PC-3 (cell line): ENCODE results near the gene ZNF830. TPM values are rescaled to one million over a fixed set of nuclear protein-coding genes. Genes with fewer than 3 reads are reported as not detected.
"Not testable (repeated sequence)": the region's sequence is repeated elsewhere in the genome, so short reads cannot be mapped to it uniquely, and the experiment has no call there.

ENCODE experiments used
- ATAC-seq: fragments of 200-7000 bp; cut with Tn5 transposase; 2 replicates; pipeline ENCODE4 v1.9.1; 2020; ENCODE audit warnings: mild to moderate bottlenecking, moderate library complexity
- BruUV-seq: library from RNA; stranded (reverse); fragments of 400-500 nt; replicated peaks from 2 replicates; lab custom pipeline; 2021; lab: Mats Ljungman, UMichigan
- CTCF ChIA-PET: fragments of 300-600 bp; sonication (Branson Sonifier 250); formaldehyde crosslinking; loops from one replicate; lab custom pipeline; 2022; ENCODE audit warnings: antibody characterized with exemption; lab: Charles Lee
- POLR2A ChIA-PET: fragments of 300-600 bp; sonication (Branson Sonifier 250); formaldehyde crosslinking; loops from one replicate; lab custom pipeline; 2022; ENCODE audit warnings: antibody characterized with exemption; ENCODE audit not compliant: unreplicated experiment; lab: Charles Lee
- DNase-seq: peaks from one replicate; pipeline ENCODE4 v3.0.0-alpha.2; 2015
- H2AFZ ChIP-seq: fragments of 300-600 bp; sonication (generic); 2 replicates; pipeline ENCODE4 v1.6.0; 2016; ENCODE audit warnings: antibody characterized with exemption, low read length
- H3F3A ChIP-seq: fragments of 300-600 bp; sonication (generic); one replicate; pipeline ENCODE4 v1.6.0; 2017; ENCODE audit warnings: antibody characterized with exemption, low read length, control low read depth, mild to moderate bottlenecking; ENCODE audit not compliant: unreplicated experiment
- H3K27ac ChIP-seq: fragments of 300-600 bp; sonication (generic); 2 replicates; pipeline ENCODE4 v1.5.1; 2016; ENCODE audit warnings: mild to moderate bottlenecking, low read length
- H3K27me3 ChIP-seq: fragments of 300-600 bp; sonication (generic); 2 replicates; pipeline ENCODE4 v1.6.1; 2016; ENCODE audit warnings: low read length, mixed read lengths
- H3K36me3 ChIP-seq: fragments of 300-600 bp; sonication (generic); 2 replicates; pipeline ENCODE4 v1.6.1; 2016; ENCODE audit warnings: low read depth, mixed run types, low read length, mixed read lengths
- H3K4me1 ChIP-seq: fragments of 300-600 bp; sonication (generic); 2 replicates; pipeline ENCODE4 v1.5.1; 2016; ENCODE audit warnings: low read length; ENCODE audit not compliant: insufficient read depth
- H3K4me2 ChIP-seq: fragments of 300-600 bp; sonication (generic); 2 replicates; pipeline ENCODE4 v1.6.0; 2016; ENCODE audit warnings: low read length
- H3K4me3 ChIP-seq: fragments of 300-600 bp; sonication (generic); 2 replicates; pipeline ENCODE4 v1.5.1; 2016; ENCODE audit warnings: mild to moderate bottlenecking, low read length, mixed read lengths
- H3K79me2 ChIP-seq: fragments of 300-600 bp; sonication (generic); 2 replicates; pipeline ENCODE4 v1.6.1; 2017; ENCODE audit warnings: low read length, mixed read lengths
- H3K9ac ChIP-seq: fragments of 300-600 bp; sonication (generic); 2 replicates; pipeline ENCODE4 v1.6.0; 2016; ENCODE audit warnings: mild to moderate bottlenecking, low read length
- H3K9me2 ChIP-seq: fragments of 300-600 bp; sonication (generic); replicated peaks from 2 replicates; pipeline ENCODE4 v1.6.1; 2016; ENCODE audit warnings: mixed run types, low read length, mixed read lengths
- H3K9me3 ChIP-seq: fragments of 300-600 bp; sonication (generic); 2 replicates; pipeline ENCODE4 v1.6.1; 2016; ENCODE audit warnings: low read length, mixed read lengths
- H4K20me1 ChIP-seq: fragments of 300-600 bp; sonication (generic); 2 replicates; pipeline ENCODE4 v1.6.1; 2016; ENCODE audit warnings: low read length, mixed read lengths
- EZH2 ChIP-seq: fragments of 300-600 bp; sonication (generic); IDR thresholded peaks from one replicate; pipeline ENCODE4 v1.6.1; 2017; ENCODE audit warnings: antibody characterized with exemption, mild to moderate bottlenecking, low read length; ENCODE audit not compliant: unreplicated experiment
- EZH2phosphoT487 ChIP-seq: fragments of 300-600 bp; sonication (generic); IDR thresholded peaks from 2 replicates; pipeline ENCODE4 v1.6.1; 2018; ENCODE audit warnings: mild to moderate bottlenecking, antibody characterized with exemption, low read length, borderline replicate concordance
- intact Hi-C: fragments of 100-400 bp; cut with micrococcal nuclease; formaldehyde crosslinking; loops from 2 replicates; pipeline ENCODE4 v1.9.0; 2023
- total RNA-seq: library from RNA; depleted of rRNA; stranded (reverse); fragments of >200 nt; gene quantifications from 2 replicates; pipeline ENCODE4 v1.2.3, GENCODE V29; 2014
- TF ChIP-seq, protein P1 (sequence below): fragments of 300-600 bp; sonication (generic); conservative IDR thresholded peaks from 2 replicates; pipeline ENCODE4 v1.5.1; 2017; ENCODE audit warnings: antibody characterized with exemption, low read depth, mild to moderate bottlenecking, low read length

ZNF830 gene
- total RNA-seq, 1 experiment from 2014 or later: 5.0 TPM

DNA sequence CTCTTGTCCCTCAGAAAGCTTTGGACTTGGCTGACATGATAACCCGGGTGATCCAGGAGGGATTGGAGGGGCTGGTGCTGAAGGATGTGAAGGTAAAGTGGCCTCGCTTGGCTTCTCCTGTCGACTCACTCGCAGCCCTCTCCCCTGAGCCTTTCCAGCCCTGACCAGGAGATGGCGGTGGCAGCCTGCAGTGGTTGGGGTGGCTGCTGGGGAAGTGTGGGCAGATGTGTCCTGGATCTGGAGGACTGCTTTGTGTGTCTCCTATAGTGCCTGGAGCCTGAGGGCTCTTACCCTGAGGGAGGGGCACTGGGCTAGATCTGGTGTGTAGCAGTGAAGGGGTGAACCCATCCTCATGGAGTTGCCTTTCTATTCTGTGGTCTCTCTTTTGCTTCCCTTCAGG is 36.9 kb downstream of the ZNF830 start:
- Histone ChIP-seq H2AFZ (no peak overlapping the region), H3K4me3 (no peak overlapping the region), H3K4me1 (peaks cover 13% of the 10 kb centered on the region), H3K9me2 (no peaks in the 10 kb centered on the region), H3K27ac (no peak overlapping the region), H3K36me3 (peaks cover 18% of the 10 kb centered on the region), H3K27me3 (no peaks in the 10 kb centered on the region), H3K9ac (no peak overlapping the region), H3F3A (no peaks in the 10 kb centered on the region), H4K20me1 (no peaks in the 10 kb centered on the region), H3K4me2 (no peak overlapping the region), H3K79me2 (no peaks in the 10 kb centered on the region), H3K9me3 (no peaks in the 10 kb centered on the region)
- DNase-seq: peak; percentile 66
- BruUV-seq: no TSS peak
- ATAC-seq: peak; percentile 80
- CTCF ChIA-PET: no interaction called here
- POLR2A ChIA-PET: no interaction called here
- intact Hi-C loops: loop anchor here (1.0 to 2.0 kb wide), 2 partner anchors 91 to 121 kb away; partner anchors contain the start of gene RAD51D
- TF ChIP-seq, protein P1, sequence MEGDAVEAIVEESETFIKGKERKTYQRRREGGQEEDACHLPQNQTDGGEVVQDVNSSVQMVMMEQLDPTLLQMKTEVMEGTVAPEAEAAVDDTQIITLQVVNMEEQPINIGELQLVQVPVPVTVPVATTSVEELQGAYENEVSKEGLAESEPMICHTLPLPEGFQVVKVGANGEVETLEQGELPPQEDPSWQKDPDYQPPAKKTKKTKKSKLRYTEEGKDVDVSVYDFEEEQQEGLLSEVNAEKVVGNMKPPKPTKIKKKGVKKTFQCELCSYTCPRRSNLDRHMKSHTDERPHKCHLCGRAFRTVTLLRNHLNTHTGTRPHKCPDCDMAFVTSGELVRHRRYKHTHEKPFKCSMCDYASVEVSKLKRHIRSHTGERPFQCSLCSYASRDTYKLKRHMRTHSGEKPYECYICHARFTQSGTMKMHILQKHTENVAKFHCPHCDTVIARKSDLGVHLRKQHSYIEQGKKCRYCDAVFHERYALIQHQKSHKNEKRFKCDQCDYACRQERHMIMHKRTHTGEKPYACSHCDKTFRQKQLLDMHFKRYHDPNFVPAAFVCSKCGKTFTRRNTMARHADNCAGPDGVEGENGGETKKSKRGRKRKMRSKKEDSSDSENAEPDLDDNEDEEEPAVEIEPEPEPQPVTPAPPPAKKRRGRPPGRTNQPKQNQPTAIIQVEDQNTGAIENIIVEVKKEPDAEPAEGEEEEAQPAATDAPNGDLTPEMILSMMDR: peak; percentile 81
- TF ChIP-seq EZH2phosphoT487 (no peak), EZH2 (no peak)

GRCh38 chr17:34999456-34999855 is 38.1 kb downstream of the ZNF830 start:
- POLR2A ChIA-PET: no interaction called here
- no peak overlapping the region for H3K4me3 ChIP-seq
- intact Hi-C loops: loop anchor here (2.0 kb wide), 1 partner anchor 119 kb away; the partner anchor contains the start of gene RAD51D
- no peak for DNase-seq
- no peak for TF ChIP-seq EZH2
- no peak for TF ChIP-seq EZH2phosphoT487
- TF ChIP-seq, protein P1: no peak
- no peaks in the 10 kb centered on the region for H3K9me2 ChIP-seq
- no peaks in the 10 kb centered on the region for H3K79me2 ChIP-seq
- H2AFZ ChIP-seq: no peak overlapping the region
- no peaks in the 10 kb centered on the region for H3K9me3 ChIP-seq
- H3F3A ChIP-seq: no peaks in the 10 kb centered on the region
- peaks cover 18% of the 10 kb centered on the region for H3K36me3 ChIP-seq
- BruUV-seq: no TSS peak
- H3K4me1 ChIP-seq: peaks cover 13% of the 10 kb centered on the region
- no peak for ATAC-seq
- H3K4me2 ChIP-seq: no peak overlapping the region
- H3K9ac ChIP-seq: no peak overlapping the region
- no peaks in the 10 kb centered on the region for H4K20me1 ChIP-seq
- no peaks in the 10 kb centered on the region for H3K27me3 ChIP-seq
- CTCF ChIA-PET: interaction anchor here (0.7 kb wide), 1 partner anchor 23 kb away, joined by 3 read pairs; no protein-coding TSS in a partner anchor
- H3K27ac ChIP-seq: no peak overlapping the region

- H3K79me2 ChIP-seq, H3K9ac ChIP-seq, BruUV-seq, H3K4me2 ChIP-seq, H3K9me3 ChIP-seq, H3K4me3 ChIP-seq, H3F3A ChIP-seq, H2AFZ ChIP-seq, DNase-seq, H3K27me3 ChIP-seq, ATAC-seq, H3K9me2 ChIP-seq, CTCF ChIA-PET, intact Hi-C loops, H4K20me1 ChIP-seq, H3K27ac ChIP-seq: not testable (repeated sequence)
- Histone ChIP-seq H3K36me3 (peaks cover 18% of the 10 kb centered on the region), H3K4me1 (peaks cover 13% of the 10 kb centered on the region)
- POLR2A ChIA-PET: interaction anchor here (0.5 kb wide), 1 partner anchor 80 kb away, joined by 4 read pairs; no protein-coding TSS in a partner anchor
Measured at GRCh38 chr17:35000965-35001364, 39.6 kb downstream of the ZNF830 start.
